GM18517 (cell line): ENCODE results near the gene MID1.

ENCODE experiments used
- ATAC-seq: cut with Tn5 transposase; IDR thresholded peaks from one replicate; pipeline ENCODE4 v1.9.1; 2021; ENCODE audit warnings: mild to moderate bottlenecking, moderate library complexity; ENCODE audit not compliant: unreplicated experiment

Gene MID1

GRCh38 chrX:10505726-10506125, 114.7 kb downstream of the MID1 start:
- ATAC-seq: no peak

- no peak for ATAC-seq
Measured at GRCh38 chrX:10502961-10503360, 117.4 kb downstream of the MID1 start.

GRCh38 chrX:10501611-10502010, 118.8 kb downstream of the MID1 start:
- ATAC-seq: no peak

DNA sequence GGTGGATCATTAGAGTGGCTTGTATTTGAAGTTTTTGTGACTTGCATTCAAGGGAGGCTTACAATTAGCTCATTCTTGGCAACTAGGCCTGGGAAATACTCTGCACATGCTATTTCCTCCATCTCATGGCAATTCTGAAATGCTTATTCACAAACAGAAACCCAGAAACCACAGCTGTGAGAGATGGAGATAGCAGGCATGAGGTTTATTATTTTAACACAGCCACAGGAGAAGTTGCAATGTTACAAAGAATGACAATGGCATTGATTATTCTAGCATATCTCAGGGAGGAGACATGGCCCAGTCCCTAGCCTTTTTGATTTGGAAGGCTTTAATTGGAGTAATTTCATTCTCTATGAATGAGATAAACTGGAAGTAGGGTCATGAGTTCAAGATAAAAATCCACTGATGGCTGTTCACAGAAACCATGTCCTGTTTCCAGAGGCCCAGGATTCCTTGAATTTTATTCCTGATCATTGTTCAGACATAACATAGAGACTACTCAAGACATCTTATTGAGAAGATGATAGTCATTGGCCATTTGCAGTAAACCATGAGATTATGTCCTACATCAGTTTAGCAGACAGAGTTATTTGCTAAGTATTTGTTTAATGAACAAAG, 123.9 kb downstream of the MID1 start:
- no peak for ATAC-seq

- ATAC-seq: no peak
Measured at GRCh38 chrX:10495677-10496076, 124.7 kb downstream of the MID1 start.

DNA sequence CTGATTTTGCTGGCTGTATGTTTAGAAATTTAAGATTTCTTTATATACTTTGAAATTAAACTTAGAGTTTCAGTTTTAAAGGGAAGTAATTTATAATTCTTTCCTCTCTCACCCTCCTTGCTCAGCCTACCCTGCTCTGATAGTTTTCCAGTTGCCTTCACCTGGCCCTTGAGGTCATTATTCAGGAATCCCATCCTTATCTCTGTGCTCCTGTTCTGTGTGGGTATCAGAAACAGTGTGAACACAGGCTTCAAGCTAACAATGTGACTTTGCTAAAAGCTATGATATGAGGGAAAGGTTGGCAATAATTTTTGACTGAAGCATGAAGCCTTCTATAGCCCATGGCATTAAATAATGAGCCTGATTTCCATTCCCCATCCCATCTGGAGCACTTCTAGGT, 128.1 kb downstream of the MID1 start:
- ATAC-seq: no peak

DNA sequence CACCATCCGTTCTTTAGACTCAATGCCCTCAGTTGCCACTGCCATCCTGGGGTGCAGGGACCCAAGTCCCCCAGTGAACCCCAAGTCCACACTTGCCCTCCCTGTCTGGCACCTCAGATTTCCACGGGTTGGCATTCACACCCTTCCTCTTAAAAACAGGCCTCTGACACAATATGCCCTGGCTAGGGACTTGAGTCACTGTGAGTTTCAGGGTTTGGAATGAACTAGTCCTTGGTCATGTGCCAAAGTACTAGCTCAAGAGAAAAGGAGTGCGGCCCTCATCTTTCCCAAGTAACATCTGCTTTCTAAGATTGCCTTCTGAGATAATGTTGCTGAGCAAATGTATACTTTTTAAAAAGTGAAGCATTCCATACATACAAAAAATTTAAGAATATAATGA, 134.0 kb downstream of the MID1 start:
- no peak for ATAC-seq

DNA sequence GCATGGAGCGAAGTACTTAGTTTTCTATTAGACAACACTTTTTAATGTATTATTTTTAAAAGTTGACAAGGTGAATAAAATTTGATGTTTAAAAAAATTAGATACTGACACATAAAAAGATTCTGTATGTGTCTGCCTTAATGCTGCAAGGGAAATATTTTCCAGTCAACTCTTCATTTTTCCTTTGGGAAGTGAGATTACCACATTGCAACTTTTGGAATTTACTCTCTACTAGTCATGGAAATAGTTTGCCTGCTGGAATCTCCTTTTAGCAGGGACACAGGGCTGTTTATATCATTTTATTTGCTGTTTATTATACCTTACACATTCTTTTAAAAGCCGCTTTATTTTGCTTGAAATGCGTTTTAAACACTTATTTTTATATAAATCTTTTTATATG, 135.1 kb downstream of the MID1 start:
- ATAC-seq: no peak

- no peak for ATAC-seq
Measured at GRCh38 chrX:10484683-10485247, 135.6 kb downstream of the MID1 start.

DNA sequence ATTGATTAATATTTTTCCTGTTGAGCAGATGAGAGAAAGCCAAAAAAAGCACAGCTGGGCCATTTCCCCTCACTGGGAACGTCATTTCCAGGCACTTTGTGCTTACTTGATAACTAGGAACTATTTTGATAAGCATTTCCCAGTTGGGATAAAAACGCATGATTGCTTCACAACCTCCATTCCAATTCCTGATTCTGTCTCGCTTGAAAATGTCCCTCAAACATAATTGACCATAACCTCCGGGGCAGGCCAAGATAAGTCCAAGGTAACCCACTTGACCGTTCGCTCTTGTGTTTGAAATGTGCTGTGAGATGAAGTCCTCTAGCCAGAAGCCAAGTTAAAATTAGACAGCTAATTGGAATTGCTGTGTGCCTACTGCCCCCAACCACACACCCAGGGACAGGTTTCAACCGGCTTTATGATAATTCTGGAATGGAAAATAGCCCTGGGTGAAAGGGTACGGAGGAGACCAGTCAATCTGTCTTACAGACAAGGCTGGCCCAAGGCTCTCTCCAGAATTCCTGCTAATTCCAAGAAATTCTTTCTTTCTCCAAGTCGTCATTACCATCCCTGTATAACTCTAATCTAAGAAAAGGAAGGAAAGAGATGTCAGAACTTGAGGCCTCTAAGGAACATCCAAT, 137.1 kb downstream of the MID1 start:
- no peak for ATAC-seq

DNA sequence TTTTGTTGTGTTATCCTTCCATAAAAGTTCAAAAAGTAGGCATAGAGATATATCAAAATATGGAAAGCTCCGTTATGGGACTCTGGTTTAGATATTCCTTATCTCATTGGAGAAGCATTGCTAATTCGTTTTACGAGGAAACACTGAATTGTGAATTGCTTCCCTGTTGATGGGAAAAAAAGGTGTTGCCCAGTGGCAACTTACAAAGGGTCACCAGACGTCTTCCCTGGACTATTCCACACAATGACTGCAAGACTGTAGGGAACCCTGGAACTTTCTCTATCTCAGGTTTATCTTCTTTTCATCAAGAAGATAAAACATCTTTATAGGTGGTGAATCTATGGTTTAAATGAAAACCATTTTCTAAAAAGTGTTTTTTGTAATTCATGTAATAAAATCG, 137.7 kb downstream of the MID1 start:
- ATAC-seq: no peak

- ATAC-seq: peak; percentile 86
Measured at GRCh38 chrX:10482261-10482660, 138.1 kb downstream of the MID1 start.

GRCh38 chrX:10480861-10481260, 139.5 kb downstream of the MID1 start:
- ATAC-seq: no peak

GRCh38 chrX:10479508-10479907, 140.9 kb downstream of the MID1 start:
- no peak for ATAC-seq

DNA sequence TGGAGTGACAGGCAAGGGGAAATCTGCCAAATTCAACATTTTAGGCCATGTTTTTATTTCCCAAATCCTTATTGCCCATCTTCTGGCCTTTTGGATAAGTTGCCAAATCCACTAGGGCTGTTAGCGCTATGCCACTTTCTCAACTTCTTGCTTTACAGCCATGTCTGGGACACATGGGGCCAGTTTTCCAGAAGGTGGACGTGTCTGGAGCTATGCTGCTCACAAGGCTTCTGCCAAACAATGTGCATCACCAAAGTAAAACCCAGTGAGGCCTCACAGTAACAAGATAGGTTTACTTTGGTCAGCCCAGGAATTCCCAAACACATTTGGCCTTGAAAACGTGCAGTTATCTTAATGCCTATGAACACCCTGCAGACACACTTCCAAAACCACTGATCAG, 142.9 kb downstream of the MID1 start:
- no peak for ATAC-seq

GRCh38 chrX:10474913-10475568, 145.3 kb downstream of the MID1 start:
- no peak for ATAC-seq

DNA sequence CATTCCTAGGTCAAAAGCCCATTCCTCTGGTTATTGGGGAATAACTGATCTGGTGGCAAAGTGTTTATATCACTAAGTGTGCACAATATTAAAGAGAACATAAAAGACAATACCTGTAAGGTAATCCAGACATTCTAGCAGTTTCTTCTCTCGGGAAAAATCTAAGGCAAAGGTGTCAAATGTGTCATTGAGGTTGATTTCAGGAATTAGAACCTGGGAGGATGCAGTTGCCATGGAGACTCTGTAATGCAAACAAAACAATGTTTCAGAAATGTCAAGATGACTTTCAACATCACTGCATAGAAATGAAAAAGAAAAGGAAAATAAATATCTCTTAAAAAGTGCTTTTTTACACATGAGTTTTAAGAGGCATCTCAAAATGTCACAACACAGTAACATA, 145.9 kb downstream of the MID1 start:
- ATAC-seq: no peak

DNA sequence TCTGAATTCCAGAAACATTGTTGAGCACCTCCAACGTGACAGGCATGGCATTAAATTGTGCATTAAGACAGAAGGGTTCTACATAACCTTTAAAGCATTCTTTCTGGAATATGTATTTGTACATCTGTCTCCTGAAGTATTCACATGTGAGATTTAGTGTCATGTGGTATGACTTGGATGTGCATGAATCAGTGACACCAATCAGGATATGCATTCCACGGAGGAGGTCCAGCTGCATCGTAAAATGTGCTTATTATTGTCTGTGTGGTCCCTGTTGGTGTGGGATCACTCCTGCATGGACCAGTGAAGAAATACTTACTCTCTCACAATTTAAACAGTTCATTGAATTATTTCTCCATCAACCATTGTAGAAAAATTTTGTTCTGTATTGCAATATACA, 149.0 kb downstream of the MID1 start:
- ATAC-seq: no peak

DNA sequence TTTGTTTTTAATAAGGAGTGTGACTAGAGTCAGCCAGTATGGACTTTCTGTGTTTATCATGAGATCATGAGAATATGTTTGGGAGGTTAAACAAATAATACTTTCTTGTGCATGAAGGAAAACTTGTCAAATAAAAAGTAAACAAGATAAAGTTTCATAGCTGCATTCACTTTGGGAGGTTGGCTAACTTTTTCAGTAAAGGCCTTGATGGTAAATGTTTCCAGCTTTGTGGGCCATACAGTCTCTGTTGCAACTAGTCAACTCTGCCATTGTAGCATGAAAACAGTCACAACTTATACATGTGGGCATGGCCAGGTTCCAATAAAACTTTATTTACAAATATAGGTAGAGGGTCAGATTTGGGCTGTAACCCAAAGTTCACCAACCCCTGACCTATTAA, 150.4 kb downstream of the MID1 start:
- ATAC-seq: no peak

DNA sequence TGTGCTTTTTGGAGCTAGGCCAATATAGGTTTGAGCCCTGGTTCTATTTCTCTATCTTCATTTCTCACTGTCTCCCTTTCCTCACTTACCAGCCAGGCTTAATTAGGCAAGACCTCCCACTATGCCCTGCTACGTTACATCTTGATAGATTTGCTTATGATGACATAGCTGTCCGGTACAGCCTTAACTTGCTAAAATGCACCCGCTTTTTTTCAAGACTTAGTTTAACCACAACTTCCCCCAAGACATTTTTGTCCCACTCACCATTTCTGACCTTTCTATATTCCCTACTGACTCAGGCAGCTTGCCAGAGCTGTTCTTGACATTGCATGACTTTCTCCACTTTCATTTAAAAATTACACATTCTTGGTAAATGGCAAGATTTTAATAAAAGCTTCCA, 152.6 kb downstream of the MID1 start:
- ATAC-seq: no peak

DNA sequence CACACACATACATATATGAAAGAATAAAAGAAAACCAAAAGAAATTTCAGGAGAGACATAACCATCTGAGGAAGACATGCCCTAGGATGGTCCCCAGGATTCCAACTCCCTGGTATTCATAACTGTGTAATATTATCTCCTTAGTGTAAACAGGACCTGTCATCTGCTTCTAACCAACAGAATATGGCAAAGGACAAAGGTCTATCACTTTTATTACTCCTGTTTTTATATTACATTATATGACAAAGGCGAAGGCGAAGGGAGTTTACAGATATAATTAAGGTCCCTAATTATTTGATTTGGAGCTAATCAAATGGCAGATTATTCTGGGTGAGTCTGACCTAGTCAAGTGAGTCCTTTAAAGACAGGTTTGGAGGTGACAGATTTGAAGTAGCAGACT, 155.1 kb downstream of the MID1 start:
- ATAC-seq: no peak

GRCh38 chrX:10457092-10457491, 163.3 kb downstream of the MID1 start:
- ATAC-seq: no peak
